GM12892 (cell line): Measurements from ENCODE around the gene PSMA7.

ENCODE experiments used
- DNase-seq: peaks from one replicate; pipeline ENCODE4 v3.0.0; 2011; ENCODE audit not compliant: insufficient read length
- FAIRE-seq: peaks from 2 replicates; lab custom pipeline; 2011; peaks lifted over from hg19 to GRCh38; lab: Jason Lieb, UNC
- POLR2A ChIP-seq: IDR thresholded peaks from 2 replicates; pipeline ENCODE4 v1.6.1; 2011; ENCODE audit warnings: low read depth, low read length, control low read depth
- POLR2AphosphoS5 ChIP-seq: IDR thresholded peaks from 2 replicates; pipeline ENCODE4 v1.6.1; 2011; ENCODE audit warnings: low read depth, low read length, control low read depth
- TAF1 ChIP-seq: IDR thresholded peaks from 2 replicates; pipeline ENCODE4 v1.6.1; 2011; ENCODE audit warnings: low read depth, mild to moderate bottlenecking, control low read depth, low read length, borderline replicate concordance

Gene PSMA7

DNA sequence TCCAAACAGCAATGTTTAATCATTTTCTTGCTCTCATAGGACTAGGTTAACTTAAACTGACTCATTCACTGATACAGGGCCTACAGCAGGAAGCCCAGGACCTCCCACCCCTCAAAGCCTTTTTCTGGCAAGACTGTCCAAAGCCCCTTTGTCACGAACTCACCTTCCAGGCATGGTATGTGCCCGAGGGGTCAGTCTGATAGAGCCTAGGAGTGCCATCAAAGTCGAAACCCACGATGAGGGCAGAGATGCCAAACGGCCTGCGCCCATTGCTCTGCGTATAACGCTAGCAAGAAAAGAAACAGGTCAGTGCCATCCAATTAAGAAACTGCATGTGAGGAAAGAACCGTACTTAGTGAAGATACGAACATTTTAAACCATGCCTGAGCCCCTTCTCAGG lies 4.3 kb downstream of the PSMA7 start:
- DNase-seq (no peak), FAIRE-seq (no peak)
- TF ChIP-seq TAF1 (no peak), POLR2A (no peak), POLR2AphosphoS5 (no peak)

DNA sequence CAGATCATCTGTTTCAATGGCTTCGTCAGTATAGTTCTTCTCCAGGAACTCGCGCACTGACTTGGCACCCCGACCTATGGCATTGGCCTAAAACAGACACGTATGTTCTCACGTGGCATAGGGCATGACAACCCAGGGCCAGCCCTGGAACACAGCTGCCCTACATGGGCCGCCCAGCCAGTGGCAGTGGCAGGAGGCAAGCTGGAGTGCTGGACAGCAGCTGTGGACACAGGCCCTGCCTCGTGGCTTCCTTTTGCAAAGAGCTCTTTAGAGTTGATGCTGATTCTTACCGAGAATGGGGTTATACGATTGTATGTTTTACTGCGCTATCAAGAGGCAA lies 5.0 kb downstream of the PSMA7 start:
- TF ChIP-seq POLR2AphosphoS5 (no peak), POLR2A (0 out of 2 replicates have a peak, but pooled peaks have one; percentile 10), TAF1 (no peak)
- FAIRE-seq = no peak

DNA sequence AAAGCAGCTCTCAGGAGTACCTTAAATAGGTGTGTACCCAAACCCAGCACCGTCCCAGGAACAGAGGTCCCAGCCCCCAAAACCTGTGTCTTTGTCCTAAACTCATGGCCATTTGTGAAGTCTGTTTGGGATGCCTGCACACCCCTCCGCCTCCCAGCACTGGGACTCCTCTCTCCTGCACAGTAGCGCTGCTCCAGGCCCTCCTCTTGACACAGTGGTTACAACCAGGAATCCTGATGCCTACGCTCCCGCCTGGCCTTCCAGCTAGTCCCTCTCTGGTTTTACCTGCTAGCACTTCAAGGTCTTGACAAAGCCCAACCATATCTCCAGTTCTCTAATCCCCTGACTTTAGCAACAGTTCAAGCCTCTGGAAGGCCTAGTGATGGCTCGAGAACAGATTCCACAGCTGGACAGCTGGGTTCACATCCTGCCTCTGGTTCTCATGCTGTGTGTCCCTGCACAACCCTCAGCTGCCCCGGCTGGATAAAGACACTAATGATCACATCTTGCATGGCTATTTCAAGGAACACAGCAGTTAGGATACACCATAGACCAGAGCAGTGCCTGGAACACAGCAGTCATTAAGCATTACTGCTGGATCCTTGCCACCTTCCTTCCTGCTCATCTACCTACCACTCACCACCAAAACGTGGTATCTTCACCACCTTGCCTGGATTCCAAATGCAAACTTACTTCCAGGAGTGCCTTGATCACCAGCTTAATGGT lies 5.6 kb downstream of the PSMA7 start:
- no peak for FAIRE-seq
- DNase-seq = no peak
- TF ChIP-seq POLR2AphosphoS5 (peak; percentile 70), POLR2A (0 out of 2 replicates have a peak, but pooled peaks have one; percentile 15), TAF1 (no peak)

More for the DNA sequence above, 5.0 kb downstream of the PSMA7 start:
- no peak for DNase-seq

DNA sequence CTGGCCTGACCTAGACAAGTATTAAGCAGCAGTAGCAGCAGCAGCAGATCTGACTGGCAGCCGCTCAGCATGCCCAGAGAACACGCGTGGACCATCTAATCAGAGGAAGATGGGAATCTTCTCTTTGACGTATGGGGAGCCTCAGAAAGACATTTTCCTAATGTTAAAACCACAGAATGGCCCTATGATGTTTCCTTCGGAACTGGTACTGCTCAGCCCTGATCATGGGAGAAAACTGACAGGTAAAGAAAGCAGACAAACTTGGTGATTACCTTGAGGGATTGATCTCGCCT lies 6.2 kb downstream of the PSMA7 start:
- DNase-seq (no peak), FAIRE-seq (no peak)
- no peak for TF ChIP-seq POLR2A
- TF ChIP-seq POLR2AphosphoS5 = no peak
- no peak for TF ChIP-seq TAF1

DNA sequence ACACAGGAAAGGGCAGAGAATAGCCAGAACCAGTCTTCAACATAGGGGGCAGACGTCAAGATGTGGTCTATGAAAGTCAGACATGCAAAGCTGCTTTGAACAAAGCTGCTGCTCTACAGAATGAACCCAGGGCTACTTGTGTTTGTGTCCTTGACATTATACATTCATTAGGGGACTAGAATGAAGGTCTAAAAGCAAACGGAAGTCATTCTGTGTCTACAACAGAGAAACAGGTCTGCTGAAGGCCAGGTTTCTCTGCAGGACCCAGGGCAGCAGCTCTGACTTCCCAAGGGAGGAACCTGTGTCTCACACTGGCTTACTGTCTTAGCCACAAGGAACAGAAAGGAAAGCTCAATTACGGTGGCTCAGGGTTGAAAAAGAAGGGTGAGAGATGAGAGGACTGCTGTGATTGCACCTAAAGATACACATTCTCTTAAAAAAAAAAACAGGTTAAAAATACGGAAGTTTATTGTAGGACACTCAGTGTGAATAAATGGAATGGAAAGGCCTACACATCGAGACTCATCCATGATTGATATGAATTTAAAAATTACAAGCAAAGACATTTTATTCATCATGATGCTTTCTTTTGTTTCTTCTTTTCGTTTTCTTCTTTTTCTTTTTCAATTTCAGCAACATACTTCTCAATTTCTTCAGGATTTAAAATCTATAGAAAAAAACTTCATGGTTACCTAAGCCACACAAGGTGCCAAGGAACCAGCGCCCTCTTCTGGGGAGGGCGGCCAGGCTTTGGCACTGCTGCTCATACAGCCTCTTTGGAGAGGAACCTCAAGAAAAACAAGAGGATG lies 6.7 kb downstream of the PSMA7 start:
- FAIRE-seq = no peak
- TF ChIP-seq POLR2AphosphoS5 (no peak; the same call in none of the 2 replicates), TAF1 (no peak), POLR2A (no peak)
- DNase-seq = no peak

DNA sequence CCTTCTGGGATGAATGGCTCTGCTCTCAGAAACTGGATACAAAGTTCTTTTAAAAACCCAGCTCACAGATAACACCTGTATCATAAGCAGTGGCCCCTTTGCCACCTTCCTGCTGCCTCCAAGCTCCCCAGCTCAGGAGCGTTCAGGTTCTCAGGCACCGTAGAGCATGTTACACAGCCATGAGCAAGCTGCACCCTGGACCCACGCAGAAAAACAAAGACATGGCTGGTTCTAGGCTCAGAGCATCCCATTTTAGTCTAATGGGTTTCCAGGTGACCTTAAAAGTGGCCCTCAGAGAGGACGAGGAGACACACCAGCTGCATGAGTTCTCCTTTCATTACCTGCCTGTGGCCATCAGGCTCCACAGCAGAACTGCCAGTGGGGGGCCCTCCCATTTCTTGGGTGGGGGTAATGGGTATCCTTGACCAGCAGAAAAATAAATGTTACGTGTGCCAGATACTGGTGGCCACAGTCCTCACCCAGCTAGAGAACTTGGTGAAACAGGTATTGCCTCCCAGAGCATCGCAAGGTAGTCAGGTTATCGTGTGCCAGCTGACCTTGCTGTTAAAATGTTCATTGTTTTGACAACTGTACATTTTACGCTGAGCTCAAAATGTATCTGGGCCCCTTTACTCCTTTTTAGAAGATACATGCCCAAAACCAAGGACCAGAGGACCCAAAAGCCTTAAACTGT lies 7.5 kb downstream of the PSMA7 start:
- DNase-seq (no peak), FAIRE-seq (no peak)
- TF ChIP-seq POLR2A (peak; percentile 62), TAF1 (no peak)

DNA sequence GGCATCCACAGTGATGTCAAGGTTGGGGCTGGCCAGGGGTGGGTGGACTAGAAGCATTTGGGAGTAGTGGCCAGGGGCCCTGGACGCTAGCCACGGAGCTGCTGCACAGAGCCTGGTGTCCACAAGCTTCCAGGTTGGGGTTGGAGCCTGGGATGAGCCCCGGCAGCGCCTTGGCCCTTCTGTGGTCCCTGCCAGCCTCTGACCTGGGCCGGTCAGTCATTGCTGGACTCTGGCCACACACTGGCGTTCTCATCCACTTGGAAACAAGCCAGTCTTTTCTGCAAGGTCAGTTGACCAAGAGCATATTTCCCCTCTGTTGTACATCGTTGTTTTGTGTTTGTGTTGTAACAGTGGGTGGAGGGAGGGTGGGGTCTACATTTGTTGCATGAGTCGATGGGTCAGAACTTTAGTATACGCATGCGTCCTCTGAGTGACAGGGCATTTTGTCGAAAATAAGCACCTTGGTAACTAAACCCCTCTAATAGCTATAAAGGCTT lies 8.4 kb downstream of the PSMA7 start:
- FAIRE-seq = no peak
- no peak for DNase-seq
- TF ChIP-seq POLR2AphosphoS5 (peak; percentile 54), POLR2A (peak; percentile 59; the same call in 1 of the 2 replicates), TAF1 (no peak)

DNA sequence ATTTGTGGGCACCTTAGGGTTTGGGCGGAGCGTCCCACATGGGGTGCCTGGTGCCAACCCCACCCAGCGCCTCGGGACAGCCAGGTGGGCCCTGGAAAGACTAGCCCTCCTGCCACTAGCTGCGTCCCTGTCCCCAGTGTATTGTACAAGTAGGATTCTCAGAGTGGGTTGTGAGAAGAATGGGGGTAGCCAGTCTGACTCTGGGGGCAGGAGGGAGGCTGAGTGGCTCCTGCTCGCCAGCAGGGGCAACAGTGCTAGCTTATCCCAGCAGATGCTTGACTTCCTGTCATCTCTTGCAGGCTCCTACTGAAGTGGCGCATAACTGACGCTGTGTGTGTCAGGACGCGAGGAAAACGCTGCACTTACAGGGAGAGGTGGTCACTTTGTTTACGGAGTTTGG lies 9.3 kb downstream of the PSMA7 start:
- DNase-seq = no peak
- TF ChIP-seq POLR2A (no peak; the same call in 1 of the 2 replicates), POLR2AphosphoS5 (no peak), TAF1 (no peak)
- no peak for FAIRE-seq

DNA sequence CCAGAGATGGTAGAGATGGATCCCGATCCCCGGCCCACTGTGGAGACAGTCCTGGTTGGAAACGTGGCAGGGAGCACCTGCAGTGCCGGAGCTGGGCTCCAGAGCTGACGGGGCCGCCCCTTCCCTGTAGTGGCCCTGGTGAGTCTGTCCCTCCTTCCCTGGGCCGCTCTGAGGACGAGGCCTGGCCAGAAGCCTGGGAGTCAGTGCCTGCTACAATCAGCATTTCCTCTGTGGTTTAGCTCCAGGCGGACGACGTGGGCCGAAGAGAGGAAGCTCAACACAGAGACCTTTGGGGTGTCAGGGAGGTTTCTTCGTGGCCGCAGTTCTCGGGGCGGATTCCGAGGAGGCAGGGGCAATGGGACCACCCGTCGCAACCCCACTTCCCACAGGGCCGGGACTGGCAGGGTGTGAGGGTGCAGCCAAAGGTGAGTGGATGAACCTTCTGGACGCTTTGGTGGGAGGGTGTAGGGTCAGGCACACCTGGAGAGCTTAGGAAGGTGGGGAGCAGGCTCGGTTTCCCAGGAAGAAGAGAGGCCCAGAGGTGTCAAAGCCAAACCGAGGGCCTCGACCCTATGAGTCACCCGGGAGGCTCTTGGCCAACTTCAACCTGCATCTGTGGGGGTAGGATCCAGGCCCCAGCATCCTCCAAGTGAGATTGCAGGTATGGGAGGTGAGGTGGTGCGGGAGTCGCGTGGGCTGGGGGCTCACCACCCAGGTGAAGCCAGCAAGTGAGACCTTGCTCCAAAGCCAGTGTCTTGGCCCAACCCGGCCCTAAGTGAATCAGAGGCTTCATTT lies 9.9 kb downstream of the PSMA7 start:
- no peak for DNase-seq
- TF ChIP-seq POLR2AphosphoS5 = no peak
- no peak for TF ChIP-seq TAF1
- TF ChIP-seq POLR2A = no peak
- FAIRE-seq = no peak

DNA sequence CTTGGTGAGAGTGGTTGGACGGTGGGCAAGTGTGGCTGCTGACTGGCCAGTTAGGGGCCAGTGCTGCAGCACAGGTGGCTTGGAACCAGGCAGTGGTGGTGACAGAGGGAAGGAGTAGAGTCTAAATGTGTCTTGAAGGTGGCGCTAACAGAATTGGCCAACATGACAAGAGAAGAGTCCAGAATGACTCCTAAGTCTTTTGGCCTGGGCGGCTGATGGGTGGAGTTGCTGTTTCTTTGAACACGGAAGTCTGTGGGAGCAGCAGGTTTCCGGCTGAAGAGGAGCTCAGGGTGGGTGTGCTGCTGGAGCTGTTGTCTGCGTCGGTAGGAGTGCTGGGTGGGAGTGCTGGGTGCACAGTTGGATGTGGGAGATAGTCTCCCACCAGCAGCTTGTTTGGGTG lies 10.8 kb downstream of the PSMA7 start:
- no peak for TF ChIP-seq TAF1
- no peak for TF ChIP-seq POLR2A
- DNase-seq = no peak
- no peak for FAIRE-seq

DNA sequence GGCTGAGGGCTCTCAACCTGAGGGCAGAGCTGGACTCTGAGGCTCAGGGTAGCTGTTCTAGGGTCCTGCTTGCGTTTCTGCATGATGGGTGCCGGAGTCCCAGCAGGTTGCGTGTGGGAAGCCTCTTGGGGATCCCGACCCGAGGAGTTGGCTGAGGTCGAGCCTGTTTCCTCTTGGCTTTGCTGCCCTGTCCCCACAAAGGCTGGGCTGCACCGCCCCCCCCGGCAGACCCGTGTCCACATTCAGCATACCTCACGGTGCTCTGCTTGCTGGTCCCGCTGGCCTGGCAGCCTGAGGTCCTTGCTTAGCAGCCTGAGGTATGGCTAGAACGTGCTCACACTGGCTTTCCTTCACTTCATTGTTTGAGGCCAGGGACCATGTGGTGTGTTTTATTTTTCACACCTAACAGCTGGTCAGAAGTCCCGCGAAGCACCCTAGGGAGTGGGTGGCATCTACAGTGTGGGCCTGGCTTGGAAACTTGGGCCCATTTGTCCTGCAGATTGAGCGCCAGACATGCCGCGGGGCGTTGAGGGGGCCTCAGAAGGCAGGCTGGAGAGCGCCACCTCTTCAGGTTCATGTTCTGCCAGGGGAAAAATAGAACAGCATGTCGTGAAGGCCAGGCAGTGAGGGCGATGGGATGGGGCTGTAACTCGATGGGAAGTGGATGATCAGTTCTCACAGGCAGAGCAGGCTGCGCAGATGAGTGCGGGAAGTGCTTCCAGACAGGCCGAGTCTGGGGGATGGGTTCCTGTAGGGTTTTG lies 11.5 kb downstream of the PSMA7 start:
- no peak for FAIRE-seq
- TF ChIP-seq POLR2A (no peak), POLR2AphosphoS5 (no peak), TAF1 (no peak)

More for the DNA sequence above, 11.5 kb downstream of the PSMA7 start:
- no peak for DNase-seq
